Tibial artery (tissue), 4 donors: ENCODE results near the gene PCDHA5.
"Not testable (repeated sequence)": the region's sequence is repeated elsewhere in the genome, so short reads cannot be mapped to it uniquely, and the experiment has no call there.

Experiments
- DNase-seq, 2 donors: peaks; one replicate each; pipeline ENCODE4 v3.0.0-alpha.2; 2019
- H3K27ac ChIP-seq, 2 donors: fragments of 200-600 bp; sonication (generic) in 1 of 2; 1 replicate in 1 of 2; 2 replicates in 1 of 2; pipeline ENCODE4 v1.5.1; 2018 to 2019; ENCODE audit warnings: mild to moderate bottlenecking in 1 of 2
- H3K27me3 ChIP-seq, 2 donors: fragments of 200-600 bp; sonication (generic) in 1 of 2; one replicate each; pipeline versions ENCODE4 v1.5.1 to v1.6.0; 2016 to 2019
- H3K36me3 ChIP-seq, 3 donors: fragments of 200-600 bp; sonication (generic) in 2 of 3; one replicate each; pipeline ENCODE4 v1.5.1; 2016 to 2019; ENCODE audit warnings: mild to moderate bottlenecking in 2 of 3
- H3K4me1 ChIP-seq, 4 donors: fragments of 200-600 bp; sonication (generic) in 2 of 4; 1 replicate in 3 of 4; 2 replicates in 1 of 4; pipeline ENCODE4 v1.5.1; 2016 to 2019
- H3K4me3 ChIP-seq, 2 donors: fragments of 200-600 bp; sonication (generic) in 1 of 2; 1 replicate in 1 of 2; 2 replicates in 1 of 2; pipeline ENCODE4 v1.5.1; 2018 to 2019; ENCODE audit warnings: mild to moderate bottlenecking in 2 of 2
- H3K9me3 ChIP-seq, 3 donors: fragments of 200-600 bp; sonication (generic) in 1 of 3; one replicate each; pipeline ENCODE4 v1.5.1; 2016 to 2019
- CTCF ChIP-seq, 2 experiments: fragments of 200-600 bp in 1 of 2; fragments of 450-650 bp in 1 of 2; IDR thresholded peaks; one replicate each; pipeline ENCODE4 v1.5.1; 2017 to 2019; ENCODE audit warnings: antibody characterized with exemption in 2 of 2, mild to moderate bottlenecking in 1 of 2, moderate library complexity in 1 of 2
- intact Hi-C: fragments of 100-400 bp; cut with DNase I; formaldehyde crosslinking; loops from one replicate; pipeline ENCODE4 v1.15.0; 2023; ENCODE audit warnings: low total_unique reads

The PCDHA5 gene

DNA sequence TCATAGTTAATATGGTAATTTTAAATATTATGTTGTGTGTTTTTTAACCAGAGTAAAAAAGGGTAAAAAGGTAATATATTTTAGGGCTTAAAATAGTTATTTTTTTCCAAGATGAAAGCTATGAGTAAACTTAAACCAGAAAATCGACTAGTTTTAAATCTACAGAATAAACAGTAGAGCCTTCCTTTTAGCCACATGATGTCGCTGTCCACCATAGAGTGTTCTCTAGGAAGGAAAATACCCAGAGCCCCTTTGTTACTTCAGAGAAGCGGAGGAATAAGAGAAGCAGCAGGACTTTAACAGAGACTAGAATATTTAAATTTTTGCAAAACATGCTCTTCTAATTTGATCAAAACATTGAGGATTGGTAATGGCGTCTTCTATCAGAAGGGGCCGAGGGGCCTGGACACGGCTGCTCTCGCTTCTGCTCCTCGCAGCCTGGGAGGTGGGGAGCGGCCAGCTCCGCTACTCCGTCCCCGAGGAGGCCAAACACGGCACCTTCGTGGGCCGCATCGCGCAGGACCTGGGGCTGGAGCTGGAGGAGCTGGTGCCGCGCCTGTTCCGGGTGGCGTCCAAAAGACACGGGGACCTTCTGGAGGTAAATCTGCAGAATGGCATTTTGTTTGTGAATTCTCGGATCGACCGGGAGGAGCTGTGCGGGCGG, 26.7 kb upstream of the PCDHA5 start, which contains the start of gene PCDHA2:
Gene PCDHA2, plus strand, starts transcription at position 258 of the 664 bp plus-strand sequence.
- Histone ChIP-seq H3K36me3 (no peaks in the 10 kb centered on the region), H3K4me3 (peak within 1 kb of the TSS in 1 of 2 donors; percentile 18), H3K27me3 (peaks cover 0 to 18% of the 10 kb centered on the region in 2 donors), H3K4me1 (no peaks in the 10 kb centered on the region), H3K9me3 (peaks cover 0 to 56% (median 42%) of the 10 kb centered on the region in 3 donors), H3K27ac (no peak within 1 kb of the TSS)
- no peak for TF ChIP-seq CTCF (IDR thresholded peaks at IDR 0.05)
- intact Hi-C loops = no loop called here
- DNase-seq = no peak

GRCh38 chr5:140795259-140795641, 26.2 kb upstream of the PCDHA5 start:
- no peak for DNase-seq
- no peaks in the 10 kb centered on the region for H3K36me3 ChIP-seq
- H3K4me1 ChIP-seq = no peaks in the 10 kb centered on the region
- H3K9me3 ChIP-seq = peaks cover 0 to 51% (median 42%) of the 10 kb centered on the region in 3 donors
- no peak overlapping the region for H3K27ac ChIP-seq
- intact Hi-C loops = no loop called here
- TF ChIP-seq CTCF (IDR thresholded peaks at IDR 0.05) = no peak
- H3K4me3 ChIP-seq = no peak overlapping the region
- H3K27me3 ChIP-seq = peaks cover 0 to 18% of the 10 kb centered on the region in 2 donors

DNA sequence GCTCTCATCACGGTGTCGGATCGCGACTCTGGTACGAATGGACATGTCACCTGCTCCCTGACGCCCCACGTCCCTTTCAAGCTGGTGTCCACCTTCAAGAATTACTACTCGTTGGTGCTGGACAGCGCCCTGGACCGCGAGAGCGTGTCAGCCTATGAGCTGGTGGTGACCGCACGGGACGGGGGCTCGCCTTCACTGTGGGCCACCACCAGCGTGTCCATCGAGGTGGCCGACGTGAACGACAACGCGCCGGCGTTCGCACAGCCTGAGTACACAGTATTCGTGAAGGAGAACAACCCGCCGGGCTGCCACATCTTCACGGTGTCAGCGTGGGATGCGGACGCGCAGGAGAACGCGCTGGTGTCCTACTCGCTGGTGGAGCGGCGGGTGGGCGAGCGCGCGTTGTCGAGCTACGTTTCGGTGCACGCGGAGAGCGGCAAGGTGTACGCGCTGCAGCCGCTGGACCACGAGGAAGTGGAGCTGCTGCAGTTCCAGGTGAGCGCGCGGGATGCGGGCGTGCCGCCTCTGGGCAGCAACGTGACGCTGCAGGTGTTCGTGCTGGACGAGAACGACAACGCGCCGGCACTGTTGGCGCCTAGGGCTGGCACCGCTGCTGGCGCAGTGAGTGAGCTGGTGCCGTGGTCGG, 25.2 kb upstream of the PCDHA5 start:
- H3K36me3 ChIP-seq, H3K27ac ChIP-seq, H3K4me1 ChIP-seq, intact Hi-C loops, H3K4me3 ChIP-seq: not testable (repeated sequence)
- H3K27me3 ChIP-seq = peaks cover 0 to 18% of the 10 kb centered on the region in 2 donors
- peaks cover 0 to 50% (median 42%) of the 10 kb centered on the region in 3 donors for H3K9me3 ChIP-seq
- DNase-seq = peak in 1 of 2 donors; percentile 59

GRCh38 chr5:140796718-140797095, 24.7 kb upstream of the PCDHA5 start:
- Histone ChIP-seq H3K4me1 (no peaks in the 10 kb centered on the region), H3K27me3 (peaks cover 0 to 18% of the 10 kb centered on the region in 2 donors), H3K36me3 (peaks cover 0 to 4% (median 0%) of the 10 kb centered on the region in 3 donors), H3K27ac (no peak overlapping the region), H3K4me3 (no peak overlapping the region), H3K9me3 (peaks cover 0 to 54% (median 44%) of the 10 kb centered on the region in 3 donors)
- no peak for TF ChIP-seq CTCF (IDR thresholded peaks at IDR 0.05)
- intact Hi-C loops = no loop called here
- DNase-seq = peak in 1 of 2 donors; percentile 53

- Histone ChIP-seq H3K4me1 (no peaks in the 10 kb centered on the region), H3K27me3 (peaks cover 0 to 7% of the 10 kb centered on the region in 2 donors), H3K9me3 (peaks cover 0 to 45% (median 45%) of the 10 kb centered on the region in 3 donors), H3K27ac (no peak within 1 kb of the TSS), H3K4me3 (peak within 1 kb of the TSS; percentile 37 to 40), H3K36me3 (peaks cover 0 to 4% (median 0%) of the 10 kb centered on the region in 3 donors)
- intact Hi-C loops = loop anchor here (10.0 kb wide), 1 partner anchor 244 kb away; no protein-coding TSS in a partner anchor
- peak in 1 of 2 donors; percentile 60 for DNase-seq
- TF ChIP-seq CTCF (IDR thresholded peaks at IDR 0.05) = peak; percentile 12 to 19
These were observed 20.5 kb upstream of the PCDHA5 start, which contains the start of gene PCDHA3 for GRCh38 chr5:140800816-140801493. TSS of gene PCDHA3 (plus strand) at chr5:140801057.
